Lower leg skin (tissue), 4 donors: Measurements from ENCODE around the gene ZDHHC1. TPM values are rescaled to one million over a fixed set of nuclear protein-coding genes. Genes with fewer than 3 reads are reported as not detected.

Experiments used
- DNase-seq, 2 donors: peaks; one replicate each; pipeline ENCODE4 v3.0.0-alpha.2; 2019; ENCODE audit warnings: low spot score in 2 of 2
- H3K4me3 ChIP-seq: fragments of 200-600 bp; sonication (generic); 2 replicates; pipeline ENCODE4 v1.5.1; 2017; ENCODE audit warnings: mild to moderate bottlenecking, low read depth; ENCODE audit not compliant: poor library complexity, severe bottlenecking
- CTCF ChIP-seq, 3 donors: fragments of 450-650 bp; IDR thresholded peaks; one replicate each; pipeline ENCODE4 v1.5.1; 2016; ENCODE audit warnings: antibody characterized with exemption in 3 of 3, mild to moderate bottlenecking in 3 of 3, moderate library complexity in 2 of 3
- POLR2A ChIP-seq, 2 donors: fragments of 450-650 bp; IDR thresholded peaks; one replicate each; pipeline ENCODE4 v1.6.1; 2016 to 2017; ENCODE audit warnings: antibody characterized with exemption in 2 of 2, mild to moderate bottlenecking in 1 of 2, moderate library complexity in 1 of 2
- WGBS, 2 donors: methylation state at CpG; one replicate each; pipeline ENCODE4 v1.1.5; 2018; 5-methylcytosine and 5-hydroxymethylcytosine counted together
- intact Hi-C: fragments of 100-400 bp; cut with DNase I; formaldehyde crosslinking; loops from one replicate; pipeline ENCODE4 v1.15.0; 2023; ENCODE audit warnings: low total_unique reads
- total RNA-seq, 4 donors: library from RNA; depleted of rRNA; stranded (reverse); fragments of >200 nt; gene quantifications; one replicate each; pipeline ENCODE4 v1.1.0, GENCODE V29; 2016

The ZDHHC1 gene
- total RNA-seq, 4 donors from 2014 or later: 15.1 to 24.7 (median 21.4) TPM

DNA sequence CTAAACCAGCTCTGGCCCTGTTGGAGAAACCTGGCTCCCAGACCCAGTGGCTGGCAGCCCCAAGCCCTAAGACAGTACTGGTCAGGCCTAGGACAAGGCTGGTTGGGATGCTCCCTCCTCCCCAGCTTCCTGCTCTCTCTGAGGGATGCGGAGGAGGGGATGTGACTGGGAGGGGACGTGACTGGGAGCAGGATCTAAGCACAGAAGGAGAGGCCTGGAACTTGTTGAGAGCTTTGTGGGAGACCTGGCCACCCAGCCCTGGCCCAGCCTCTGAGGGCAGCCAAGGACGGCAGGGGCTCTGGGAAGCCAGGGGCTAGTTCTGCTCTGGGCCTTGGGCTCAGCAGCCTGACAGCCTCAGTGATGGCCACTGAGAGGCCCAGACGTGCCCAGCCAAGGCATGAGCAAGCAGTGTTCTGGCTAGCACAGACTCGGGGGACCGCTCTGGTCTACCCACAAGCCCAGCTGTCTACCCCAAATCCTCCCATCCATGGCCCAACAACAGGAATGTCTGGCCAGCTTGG lies 41.9 kb upstream of the ZDHHC1 start:
- intact Hi-C loops: no loop called here
- no peak for TF ChIP-seq POLR2A (IDR thresholded peaks at IDR 0.05)
- no peak for TF ChIP-seq CTCF (IDR thresholded peaks at IDR 0.05)
- 60 to 71% methylated on average over 5 to 6 of the region's 6 CpGs for WGBS, 2 donors
- DNase-seq: no peak
- H3K4me3 ChIP-seq: no peak overlapping the region

DNA sequence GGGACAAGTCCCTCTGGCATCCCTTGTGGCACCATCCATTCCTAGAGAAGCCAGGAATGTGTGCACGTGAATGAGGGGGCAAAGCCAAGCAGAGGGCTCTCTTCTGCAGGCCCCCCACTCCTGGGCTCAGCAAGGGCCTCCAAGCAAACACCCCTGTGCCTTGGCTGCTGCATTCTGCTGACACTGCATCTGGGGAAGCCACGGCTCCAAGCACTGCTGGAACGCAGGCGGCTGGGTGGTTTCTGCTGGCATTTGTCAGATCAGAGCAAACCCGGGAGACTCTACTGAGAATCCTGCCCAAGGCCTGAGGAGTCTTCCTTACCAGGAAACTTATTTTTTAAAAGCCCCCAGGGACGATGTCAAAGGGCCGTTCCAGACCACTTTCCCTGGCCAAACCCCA lies 41.3 kb upstream of the ZDHHC1 start:
- TF ChIP-seq CTCF (IDR thresholded peaks at IDR 0.05): no peak
- no peak for TF ChIP-seq POLR2A (IDR thresholded peaks at IDR 0.05)
- no peak overlapping the region for H3K4me3 ChIP-seq
- 23 to 42% methylated on average over 7 of the region's 7 CpGs for WGBS, 2 donors
- intact Hi-C loops: no loop called here
- no peak for DNase-seq

DNA sequence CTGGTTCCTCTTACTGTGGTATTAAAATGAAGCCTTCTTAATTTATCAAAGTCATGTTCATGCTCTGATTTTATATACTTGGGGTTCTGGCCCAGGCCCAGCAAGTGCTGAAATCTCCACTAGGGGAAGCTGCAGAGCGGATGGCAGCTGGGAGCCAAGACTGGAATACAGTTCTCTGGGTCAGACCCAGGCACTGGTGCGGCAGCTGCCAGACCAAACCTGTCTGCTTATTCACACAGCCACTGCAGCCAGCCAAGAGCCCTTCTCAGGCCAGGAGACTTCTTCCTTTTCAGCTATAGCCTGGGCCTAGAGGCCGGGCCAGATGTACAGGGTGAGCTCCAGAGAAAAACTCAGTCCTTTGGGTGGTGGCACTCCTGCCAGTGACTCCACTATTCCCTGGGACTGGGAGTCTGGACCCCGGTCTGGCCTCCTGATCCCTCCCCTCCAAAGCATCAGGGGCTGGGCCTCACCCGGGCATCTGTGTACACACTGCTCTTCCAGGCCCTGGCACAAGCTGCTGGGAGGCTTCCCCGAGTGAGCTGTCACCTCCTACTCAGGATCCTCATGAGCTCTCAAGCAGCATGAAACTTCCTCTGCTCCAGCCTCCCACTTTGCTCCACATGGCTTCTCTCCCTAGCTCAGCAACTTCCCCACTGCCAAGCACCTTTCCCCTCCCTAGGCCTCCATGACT lies 40.3 kb upstream of the ZDHHC1 start:
- DNase-seq: no peak
- intact Hi-C loops: no loop called here
- 25 to 39% methylated on average over 6 of the region's 6 CpGs for WGBS, 2 donors

DNA sequence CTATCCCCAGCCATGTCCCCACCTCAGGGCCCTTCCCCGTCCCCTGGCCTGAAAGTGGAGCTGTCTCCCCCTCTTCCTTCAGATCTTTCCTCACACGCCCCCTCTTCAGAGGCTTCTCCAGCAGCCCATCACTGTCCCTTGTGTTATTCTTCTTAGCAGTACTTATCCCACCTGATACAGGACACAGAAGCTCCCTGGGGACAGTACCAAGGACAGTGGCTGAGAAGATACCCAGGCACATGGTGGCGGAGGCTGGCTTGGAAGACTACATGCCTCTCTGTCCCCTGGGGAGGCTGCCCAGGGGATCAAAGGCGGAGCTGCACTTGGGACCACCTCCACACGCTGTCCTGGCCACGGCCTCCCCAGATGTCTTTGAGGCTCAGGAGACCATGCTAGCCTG lies 38.6 kb upstream of the ZDHHC1 start:
- no peak for TF ChIP-seq POLR2A (IDR thresholded peaks at IDR 0.05)
- TF ChIP-seq CTCF (IDR thresholded peaks at IDR 0.05): no peak
- DNase-seq: no peak
- intact Hi-C loops: no loop called here
- 92 to 96% methylated on average over 6 of the region's 6 CpGs for WGBS, 2 donors
- no peak overlapping the region for H3K4me3 ChIP-seq

More for the DNA sequence above, 40.3 kb upstream of the ZDHHC1 start:
- TF ChIP-seq CTCF (IDR thresholded peaks at IDR 0.05): no peak
- TF ChIP-seq POLR2A (IDR thresholded peaks at IDR 0.05): no peak
- H3K4me3 ChIP-seq: no peak overlapping the region

DNA sequence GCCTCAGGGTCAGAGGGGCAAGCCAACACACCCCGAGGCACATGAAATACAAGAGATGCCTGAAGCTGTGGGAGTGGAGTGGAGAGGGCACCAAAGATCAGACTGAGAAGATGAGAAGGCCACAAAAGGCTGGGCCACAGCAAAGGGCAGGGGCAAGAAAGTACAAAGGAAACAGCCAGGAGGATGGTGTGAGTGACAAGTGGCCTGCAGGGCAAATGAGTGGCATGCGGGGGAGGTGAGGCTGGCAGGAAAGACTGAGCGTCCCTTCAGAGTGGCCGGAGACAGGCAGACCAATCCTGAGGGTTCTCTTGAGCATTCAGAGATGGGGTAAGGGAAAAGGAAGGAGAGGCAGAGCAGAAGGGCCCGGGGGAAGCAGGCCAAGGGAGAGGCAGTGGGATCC lies 37.8 kb upstream of the ZDHHC1 start:
- H3K4me3 ChIP-seq: no peak overlapping the region
- intact Hi-C loops: no loop called here
- TF ChIP-seq CTCF (IDR thresholded peaks at IDR 0.05) (no peak), POLR2A (IDR thresholded peaks at IDR 0.05) (no peak)
- no peak for DNase-seq
- WGBS, 2 donors: 80 to 85% methylated on average over 5 of the region's 5 CpGs
